ENCODE results near the gene CARMIL1. TPM values are rescaled to one million over a fixed set of nuclear protein-coding genes. Genes with fewer than 3 reads are reported as not detected.

The CARMIL1 gene
- total RNA-seq, 1 experiment from 2014 or later: 25.2 TPM

DNA sequence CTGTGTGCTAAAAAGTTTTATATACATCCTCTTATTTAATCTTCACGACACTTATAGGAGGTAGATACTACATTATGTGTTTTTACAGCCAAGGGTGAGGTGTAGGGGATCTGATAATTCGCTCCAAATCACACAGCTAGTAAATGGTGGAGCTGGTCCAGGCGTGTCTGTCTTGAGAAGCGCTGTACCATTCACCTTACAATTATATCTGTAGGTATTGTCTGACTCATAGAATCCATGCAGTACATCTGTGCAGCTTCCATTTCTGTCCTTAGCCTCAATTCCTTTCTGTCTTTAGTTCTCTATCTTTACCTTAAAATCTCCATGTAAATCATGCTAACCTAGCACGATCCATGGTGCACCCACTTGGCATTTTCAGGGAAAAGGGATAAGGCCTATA, 120.7 kb downstream of the CARMIL1 start:
- H3K9me3 Mint-ChIP-seq (ENCODE audit: unreplicated experiment): no peaks in the 10 kb centered on the region
- H3K27ac Mint-ChIP-seq (ENCODE audit: low read depth, unreplicated experiment): no peak overlapping the region
- H3K27me3 Mint-ChIP-seq (ENCODE audit: insufficient read depth, unreplicated experiment): no peaks in the 10 kb centered on the region
- peaks cover 4% of the 10 kb centered on the region for H3K36me3 Mint-ChIP-seq (ENCODE audit: insufficient read depth, unreplicated experiment)
- ChIA-PET POLR2A (interaction anchor here (0.8 to 1.5 kb wide), 5 partner anchors 9 to 120 kb away, joined by 3 read pairs; partner anchors contain the start of gene CARMIL1), CTCF (interaction anchor here (0.6 to 0.8 kb wide), 3 partner anchors 17 to 872 kb away, joined by 3 to 4 read pairs (median 3); no protein-coding TSS in a partner anchor)
- no TSS peak for BruUV-seq (replicated peaks)
- TF ChIP-seq CTCF (IDR thresholded peaks at IDR 0.05; ENCODE audit: unreplicated experiment): no peak
- no peaks in the 10 kb centered on the region for H3K4me1 Mint-ChIP-seq (ENCODE audit: insufficient read depth, unreplicated experiment)
- DNase-seq (ENCODE audit: unreplicated experiment): no peak
- no peak overlapping the region for H3K4me3 Mint-ChIP-seq (ENCODE audit: unreplicated experiment)
- intact Hi-C loops (cut with micrococcal nuclease): no loop called here

GRCh38 chr6:25401711-25402110, 122.5 kb downstream of the CARMIL1 start:
- CTCF ChIA-PET: interaction anchor here (1.4 kb wide), 1 partner anchor 11 kb away, joined by 3 read pairs; no protein-coding TSS in a partner anchor
- no peak for TF ChIP-seq CTCF (IDR thresholded peaks at IDR 0.05; ENCODE audit: unreplicated experiment)

DNA sequence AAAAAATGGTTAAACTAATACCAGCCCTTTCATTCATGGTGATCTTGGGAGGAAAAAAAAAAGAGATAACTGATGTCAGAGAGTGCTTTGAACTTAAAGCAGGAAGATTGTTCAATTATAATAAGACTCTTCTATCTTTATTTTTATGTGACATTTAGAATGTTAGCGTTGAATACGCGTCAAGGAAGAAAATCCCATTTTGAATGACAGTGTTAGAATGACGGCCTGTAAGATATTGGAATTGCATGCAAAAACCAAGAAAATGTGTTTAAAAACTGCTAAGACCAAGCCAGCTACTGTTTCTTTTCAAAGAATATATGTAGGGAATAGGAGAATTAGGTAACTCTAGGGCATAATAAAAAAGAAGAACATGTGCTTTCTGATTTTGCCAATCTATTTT, 123.0 kb downstream of the CARMIL1 start:
- TF ChIP-seq CTCF (IDR thresholded peaks at IDR 0.05; ENCODE audit: unreplicated experiment): no peak
- intact Hi-C loops (cut with micrococcal nuclease): no loop called here
- Mint-ChIP-seq H3K9me3 (ENCODE audit: unreplicated experiment) (no peaks in the 10 kb centered on the region), H3K27ac (ENCODE audit: low read depth, unreplicated experiment) (no peak overlapping the region), H3K4me3 (ENCODE audit: unreplicated experiment) (no peak overlapping the region), H3K27me3 (ENCODE audit: insufficient read depth, unreplicated experiment) (no peaks in the 10 kb centered on the region), H3K4me1 (ENCODE audit: insufficient read depth, unreplicated experiment) (no peaks in the 10 kb centered on the region), H3K36me3 (ENCODE audit: insufficient read depth, unreplicated experiment) (peaks cover 4% of the 10 kb centered on the region)
- DNase-seq (ENCODE audit: unreplicated experiment): no peak
- BruUV-seq (replicated peaks): no TSS peak
- ChIA-PET CTCF (no interaction called here), POLR2A (interaction anchor here (1.3 to 1.9 kb wide), 2 partner anchors 23 to 35 kb away, joined by 4 to 6 read pairs; no protein-coding TSS in a partner anchor)

More at GRCh38 chr6:25401711-25402110, 122.5 kb downstream of the CARMIL1 start:
- Mint-ChIP-seq H3K27ac (ENCODE audit: low read depth, unreplicated experiment) (no peak overlapping the region), H3K9me3 (ENCODE audit: unreplicated experiment) (no peaks in the 10 kb centered on the region), H3K4me3 (ENCODE audit: unreplicated experiment) (no peak overlapping the region), H3K36me3 (ENCODE audit: insufficient read depth, unreplicated experiment) (peaks cover 4% of the 10 kb centered on the region), H3K27me3 (ENCODE audit: insufficient read depth, unreplicated experiment) (no peaks in the 10 kb centered on the region), H3K4me1 (ENCODE audit: insufficient read depth, unreplicated experiment) (no peaks in the 10 kb centered on the region)
- POLR2A ChIA-PET: interaction anchor here (0.9 to 1.9 kb wide), 3 partner anchors 22 to 43 kb away, joined by 3 to 6 read pairs (median 4); no protein-coding TSS in a partner anchor
- no TSS peak for BruUV-seq (replicated peaks)
- intact Hi-C loops (cut with micrococcal nuclease): no loop called here
- no peak for DNase-seq (ENCODE audit: unreplicated experiment)

GRCh38 chr6:25403150-25403549, 124.0 kb downstream of the CARMIL1 start:
- no peaks in the 10 kb centered on the region for H3K27me3 Mint-ChIP-seq (ENCODE audit: insufficient read depth, unreplicated experiment)
- no peak for DNase-seq (ENCODE audit: unreplicated experiment)
- no peak overlapping the region for H3K4me3 Mint-ChIP-seq (ENCODE audit: unreplicated experiment)
- H3K36me3 Mint-ChIP-seq (ENCODE audit: insufficient read depth, unreplicated experiment): peaks cover 4% of the 10 kb centered on the region
- intact Hi-C loops (cut with micrococcal nuclease): no loop called here
- BruUV-seq (replicated peaks): no TSS peak
- TF ChIP-seq CTCF (IDR thresholded peaks at IDR 0.05; ENCODE audit: unreplicated experiment): no peak
- no peaks in the 10 kb centered on the region for H3K9me3 Mint-ChIP-seq (ENCODE audit: unreplicated experiment)
- ChIA-PET CTCF (interaction anchor here (0.5 to 1.3 kb wide), 4 partner anchors 47 to 137 kb away, joined by 5 to 6 read pairs (median 5); no protein-coding TSS in a partner anchor), POLR2A (interaction anchor here (0.6 to 1.2 kb wide), 5 partner anchors 13 to 419 kb away, joined by 3 to 4 read pairs (median 3); partner anchors contain the start of gene CARMIL1)
- no peak overlapping the region for H3K27ac Mint-ChIP-seq (ENCODE audit: low read depth, unreplicated experiment)
- no peaks in the 10 kb centered on the region for H3K4me1 Mint-ChIP-seq (ENCODE audit: insufficient read depth, unreplicated experiment)
